PFSK-1 (cell line): ENCODE measurements around the gene KIF20B.

Experiments
- FOXP2 ChIP-seq: optimal IDR thresholded peaks from 2 replicates; pipeline ENCODE3; 2011; ENCODE audit warnings: borderline replicate concordance, control low read depth, inconsistent platforms; ENCODE audit not compliant: insufficient read depth; ENCODE audit errors: extremely low read length, extremely low read depth
- POLR2AphosphoS5 ChIP-seq: IDR thresholded peaks from 2 replicates; pipeline ENCODE4 v1.6.1; 2012; ENCODE audit warnings: low read depth, mild to moderate bottlenecking, control low read depth, low read length, moderate library complexity

DNA sequence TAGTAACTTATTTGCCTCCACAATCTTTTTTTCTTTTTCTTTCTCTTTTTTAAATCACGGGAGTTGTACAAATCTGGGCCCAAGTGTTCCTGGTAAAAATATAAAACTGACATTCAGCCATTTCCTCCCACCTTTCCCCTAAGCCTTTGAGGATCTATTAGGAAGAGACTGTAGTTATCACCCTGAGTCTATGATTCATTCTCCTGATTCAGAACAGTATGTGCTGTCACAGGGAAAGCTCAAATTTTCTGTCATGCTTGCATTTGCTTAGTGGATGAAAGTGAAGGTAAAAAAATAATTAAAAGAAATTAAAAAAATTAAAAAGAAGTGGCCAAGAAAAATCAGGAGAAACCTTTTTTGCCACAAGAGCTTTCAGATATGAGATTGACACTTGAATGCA lies 71.7 kb downstream of the KIF20B start:
- TF ChIP-seq FOXP2 (no peak), POLR2AphosphoS5 (no peak)
